Gastrocnemius medialis (tissue), 4 donors: Measurements from ENCODE around the gene CELSR1. TPM values are rescaled to one million over a fixed set of nuclear protein-coding genes. Genes with fewer than 3 reads are reported as not detected.

Source experiments
- ATAC-seq, 2 donors: fragments of 150-250 bp; one replicate each; pipeline ENCODE4 v1.9.1; 2016
- DNase-seq, 2 donors: peaks; one replicate each; pipeline ENCODE4 v3.0.0-alpha.2; 2019
- H3K27ac ChIP-seq, 4 donors: fragments of 200-600 bp; sonication (generic); 1 replicate in 1 of 4; 2 replicates in 3 of 4; pipeline ENCODE4 v1.5.1; 2016 to 2018; ENCODE audit warnings: mild to moderate bottlenecking in 2 of 4, moderate library complexity in 1 of 4
- H3K27me3 ChIP-seq, 3 donors: fragments of 200-600 bp; sonication (generic) in 2 of 3; 1 replicate in 1 of 3; 2 replicates in 2 of 3; pipeline versions ENCODE4 v1.5.1 to v1.6.0; 2016 to 2019; ENCODE audit warnings: mild to moderate bottlenecking in 1 of 3, moderate library complexity in 1 of 3
- H3K36me3 ChIP-seq, 2 donors: fragments of 200-600 bp; sonication (generic) in 1 of 2; one replicate each; pipeline ENCODE4 v1.5.1; 2017 to 2018
- H3K4me1 ChIP-seq, 2 donors: fragments of 200-600 bp; sonication (generic) in 1 of 2; one replicate each; pipeline ENCODE4 v1.5.1; 2016 to 2017; ENCODE audit warnings: mild to moderate bottlenecking in 2 of 2
- H3K4me3 ChIP-seq, 4 donors: fragments of 200-600 bp; sonication (generic) in 3 of 4; 1 replicate in 1 of 4; 2 replicates in 3 of 4; pipeline ENCODE4 v1.5.1; 2016 to 2019; ENCODE audit warnings: mild to moderate bottlenecking in 2 of 4
- H3K9me3 ChIP-seq, 3 donors: fragments of 200-600 bp; sonication (generic) in 2 of 3; 1 replicate in 1 of 3; 2 replicates in 2 of 3; pipeline ENCODE4 v1.5.1; 2016 to 2019
- CTCF ChIP-seq, 5 experiments: fragments of 450-650 bp in 3 of 5; fragments of 200-600 bp in 2 of 5; sonication (generic) in 2 of 5; IDR thresholded peaks in 4 of 5; conservative IDR thresholded peaks in 1 of 5; 1 replicate in 4 of 5; 2 replicates in 1 of 5; pipeline ENCODE4 v1.5.1; 2016 to 2019; ENCODE audit warnings: antibody characterized with exemption in 5 of 5, mild to moderate bottlenecking in 3 of 5, moderate library complexity in 3 of 5
- POLR2A ChIP-seq, 2 donors: fragments of 450-650 bp; IDR thresholded peaks; one replicate each; pipeline ENCODE4 v1.6.1; 2017; ENCODE audit warnings: antibody characterized with exemption in 2 of 2, mild to moderate bottlenecking in 2 of 2, moderate library complexity in 2 of 2
- in situ Hi-C, 4 donors: fragments of 200-750 bp; cut with MboI; loops; one replicate each; pipeline versions ENCODE4 v1.15.0 to v1.8.0; 2017; ENCODE audit warnings: low sequenced_read_pairs in 4 of 4
- intact Hi-C: fragments of 100-400 bp; cut with DNase I; formaldehyde crosslinking; loops from one replicate; pipeline ENCODE4 v1.15.1; 2023; ENCODE audit warnings: low total_unique reads
- total RNA-seq, 4 donors: library from RNA; depleted of rRNA; stranded (reverse); fragments of >200 nt; gene quantifications; one replicate each; pipeline versions ENCODE4 v1.1.0 to v1.2.3, GENCODE V29; 2016

The CELSR1 gene
- total RNA-seq, 4 donors from 2014 or later = 0.10 to 1.5 (median 0.87) TPM

DNA sequence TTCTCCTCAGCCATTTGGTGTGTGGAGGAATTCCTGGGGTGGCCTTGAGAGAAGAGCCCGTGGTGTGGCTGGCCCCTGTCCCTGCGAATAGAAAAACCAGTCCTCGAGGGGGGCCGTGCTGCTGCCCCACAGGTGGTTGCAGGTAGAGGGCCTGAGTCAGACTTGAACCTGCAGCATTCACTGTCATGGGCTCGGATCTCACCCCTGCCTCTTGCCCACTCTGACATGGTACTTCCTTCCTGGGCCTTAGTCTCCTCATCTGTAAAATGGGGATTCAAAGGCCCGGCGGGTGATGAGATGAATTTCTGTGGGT is 182.5 kb downstream of the CELSR1 start:
- H3K9me3 ChIP-seq = no peaks in the 10 kb centered on the region
- peaks cover 5% of the 10 kb centered on the region in 2 donors for H3K4me1 ChIP-seq
- ATAC-seq (no peak), DNase-seq (no peak)
- peaks cover 0 to 58% of the 10 kb centered on the region in 2 donors for H3K36me3 ChIP-seq
- no peak overlapping the region for H3K27ac ChIP-seq
- in situ Hi-C loops = loop anchor here in 1 of 4 donors (25.0 kb wide), 1 partner anchor 182 kb away; the partner anchor contains the start of gene CELSR1
- TF ChIP-seq CTCF (IDR thresholded peaks at IDR 0.05 in 4 of 5, conservative IDR thresholded peaks at IDR 0.05 in 1 of 5) (no peak), POLR2A (IDR thresholded peaks at IDR 0.05) (no peak)
- no peaks in the 10 kb centered on the region for H3K27me3 ChIP-seq
- H3K4me3 ChIP-seq = no peak overlapping the region
- intact Hi-C loops = loop anchor here (1.0 kb wide), 1 partner anchor 35 kb away; no protein-coding TSS in a partner anchor

DNA sequence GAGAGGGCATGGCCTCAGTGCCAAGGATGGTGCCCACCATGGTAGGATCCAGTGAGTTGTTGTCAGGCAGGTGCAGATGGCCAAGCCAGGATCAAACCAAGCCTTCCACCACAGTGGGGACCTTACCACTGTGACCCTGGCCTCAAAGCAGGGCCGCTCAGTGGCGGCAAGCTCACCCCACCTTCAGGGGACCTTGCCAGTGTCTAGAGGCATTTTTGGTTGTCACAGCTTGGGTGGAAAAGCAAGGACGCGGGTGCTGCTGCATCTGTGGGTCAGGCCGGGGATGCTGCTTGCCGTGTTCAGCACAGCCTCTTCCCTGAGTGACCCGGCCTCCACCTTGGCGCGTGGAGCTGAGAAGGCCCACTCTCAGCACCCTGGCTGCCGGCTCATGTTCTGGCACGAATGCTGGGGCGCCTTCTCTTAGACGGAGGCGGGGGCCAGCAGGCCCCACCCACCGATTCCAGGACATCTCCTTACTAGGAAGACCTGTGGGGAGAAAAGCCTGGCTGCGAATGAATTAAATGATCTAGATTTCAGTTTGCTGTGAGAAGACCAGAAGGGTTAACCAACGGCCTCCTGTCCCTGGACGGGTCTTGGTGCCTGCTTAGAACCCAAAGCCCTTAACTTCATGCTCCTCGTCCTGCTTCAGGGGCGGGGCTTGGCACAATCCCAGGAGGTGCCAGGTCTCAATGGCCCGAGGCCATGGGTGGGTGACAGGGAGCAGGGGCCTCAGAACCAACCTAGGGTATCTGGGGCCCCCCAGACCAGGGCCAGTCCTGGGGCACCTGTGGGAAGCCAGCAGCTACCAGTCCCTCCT is 183.0 kb downstream of the CELSR1 start:
- in situ Hi-C loops = loop anchor here in 1 of 4 donors (25.0 kb wide), 1 partner anchor 183 kb away; the partner anchor contains the start of gene CELSR1
- no peak for ATAC-seq
- TF ChIP-seq POLR2A (IDR thresholded peaks at IDR 0.05) (no peak), CTCF (IDR thresholded peaks at IDR 0.05 in 4 of 5, conservative IDR thresholded peaks at IDR 0.05 in 1 of 5) (no peak)
- intact Hi-C loops = no loop called here
- H3K27ac ChIP-seq = no peak overlapping the region
- no peak overlapping the region for H3K4me3 ChIP-seq
- DNase-seq = no peak
- peaks cover 0 to 63% of the 10 kb centered on the region in 2 donors for H3K36me3 ChIP-seq
- H3K4me1 ChIP-seq = peaks cover 5% of the 10 kb centered on the region in 2 donors
- no peaks in the 10 kb centered on the region for H3K9me3 ChIP-seq
- H3K27me3 ChIP-seq = no peaks in the 10 kb centered on the region

GRCh38 chr22:46353483-46354105 is 183.8 kb downstream of the CELSR1 start:
- Histone ChIP-seq H3K27ac (peak overlapping the region; percentile 58 to 74 (median 70)), H3K4me3 (no peak overlapping the region), H3K27me3 (no peaks in the 10 kb centered on the region), H3K36me3 (peaks cover 0 to 71% of the 10 kb centered on the region in 2 donors), H3K9me3 (no peaks in the 10 kb centered on the region), H3K4me1 (peaks cover 5% of the 10 kb centered on the region in 2 donors)
- in situ Hi-C loops = loop anchor here in 1 of 4 donors (25.0 kb wide), 1 partner anchor 184 kb away; the partner anchor contains the start of gene CELSR1
- DNase-seq (no peak), ATAC-seq (no peak)
- intact Hi-C loops = no loop called here
- TF ChIP-seq POLR2A (IDR thresholded peaks at IDR 0.05) (no peak), CTCF (IDR thresholded peaks at IDR 0.05 in 4 of 5, conservative IDR thresholded peaks at IDR 0.05 in 1 of 5) (no peak)

DNA sequence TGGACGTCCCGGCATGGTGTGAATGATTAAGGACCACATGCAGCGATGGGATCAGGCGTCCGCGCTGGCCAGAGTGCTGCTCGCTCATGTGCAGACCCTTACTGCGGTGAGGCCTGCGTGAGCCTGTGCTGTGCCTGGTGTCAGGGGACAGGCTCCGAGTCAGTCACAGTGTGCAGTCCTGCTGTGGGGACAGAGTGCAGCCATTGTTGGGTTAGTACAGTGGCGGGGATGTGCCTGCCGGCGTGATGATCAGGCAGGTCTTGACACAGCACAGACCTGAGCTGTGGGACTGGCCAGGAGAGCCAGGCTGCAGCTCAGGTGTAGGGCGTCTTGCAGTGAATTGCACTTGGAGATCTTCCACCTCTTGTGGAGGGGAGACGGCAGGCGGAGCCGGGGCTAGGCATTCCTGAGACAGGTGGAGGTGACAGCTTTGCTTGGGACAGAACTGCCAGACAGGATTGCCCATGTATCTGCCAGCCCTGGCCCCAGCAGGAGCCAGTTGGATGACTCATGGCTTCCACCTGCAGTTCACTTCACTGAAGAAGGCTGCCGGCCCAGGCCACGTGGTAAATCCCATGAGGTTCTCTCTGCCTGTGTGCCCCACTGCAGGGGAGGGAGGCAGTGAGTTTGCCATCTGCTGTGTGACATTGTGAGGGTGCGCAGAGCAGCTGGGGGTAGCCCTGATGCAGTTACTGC is 184.6 kb downstream of the CELSR1 start:
- TF ChIP-seq CTCF (IDR thresholded peaks at IDR 0.05 in 4 of 5, conservative IDR thresholded peaks at IDR 0.05 in 1 of 5) (no peak), POLR2A (IDR thresholded peaks at IDR 0.05) (no peak)
- DNase-seq (peak; percentile 78 to 88), ATAC-seq (peak; percentile 90)
- Histone ChIP-seq H3K9me3 (no peaks in the 10 kb centered on the region), H3K27me3 (no peaks in the 10 kb centered on the region), H3K36me3 (peaks cover 0 to 78% of the 10 kb centered on the region in 2 donors), H3K4me3 (no peak overlapping the region), H3K27ac (peak overlapping the region; percentile 58 to 74 (median 70)), H3K4me1 (peaks cover 5% of the 10 kb centered on the region in 2 donors)
- intact Hi-C loops (no loop called here), in situ Hi-C loops (loop anchor here in 1 of 4 donors (25.0 kb wide), 1 partner anchor 184 kb away; the partner anchor contains the start of gene CELSR1)
